Pulmonary artery endothelial cell (primary cell): Measurements from ENCODE around the gene IPCEF1. TPM values are rescaled to one million over a fixed set of nuclear protein-coding genes. Genes with fewer than 3 reads are reported as not detected.
"Not testable (repeated sequence)": the region's sequence is repeated elsewhere in the genome, so short reads cannot be mapped to it uniquely, and the experiment has no call there.

Experiments
- DNase-seq: peaks from one replicate; pipeline ENCODE4 v3.0.0-alpha.2; 2011; ENCODE audit warnings: low read depth, low spot score
- total RNA-seq: library from RNA; depleted of rRNA; stranded (reverse); fragments of >200 nt; gene quantifications from 2 replicates; pipeline ENCODE4 v1.2.3, GENCODE V29; 2014

IPCEF1 gene
- total RNA-seq, 1 donor from 2014 or later: under 0.01 TPM

- no peak for DNase-seq
These were observed 19.1 kb downstream of the IPCEF1 start for GRCh38 chr6:154337406-154338005.

GRCh38 chr6:154334147-154334546 is 22.5 kb downstream of the IPCEF1 start:
- DNase-seq: not testable (repeated sequence)

DNA sequence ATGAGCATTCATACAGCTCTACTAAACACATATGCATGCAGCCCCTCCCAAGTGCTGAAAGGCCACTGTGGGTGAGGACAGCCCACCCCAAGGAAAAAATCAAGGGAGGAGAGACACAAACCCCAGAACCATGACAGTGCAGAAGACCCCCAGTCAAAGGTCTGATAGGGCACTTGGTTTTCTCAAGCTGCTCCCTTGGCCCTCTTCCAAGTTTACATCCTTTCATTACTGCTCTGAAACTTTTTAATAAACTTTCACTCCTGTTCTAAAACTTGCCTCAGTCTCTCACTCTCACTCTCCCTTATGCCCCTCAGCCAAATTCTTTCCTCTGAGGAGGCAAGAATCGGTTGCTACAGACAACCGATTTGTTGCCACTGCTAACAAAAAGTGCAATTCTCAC is 24.9 kb downstream of the IPCEF1 start:
- DNase-seq: no peak

DNA sequence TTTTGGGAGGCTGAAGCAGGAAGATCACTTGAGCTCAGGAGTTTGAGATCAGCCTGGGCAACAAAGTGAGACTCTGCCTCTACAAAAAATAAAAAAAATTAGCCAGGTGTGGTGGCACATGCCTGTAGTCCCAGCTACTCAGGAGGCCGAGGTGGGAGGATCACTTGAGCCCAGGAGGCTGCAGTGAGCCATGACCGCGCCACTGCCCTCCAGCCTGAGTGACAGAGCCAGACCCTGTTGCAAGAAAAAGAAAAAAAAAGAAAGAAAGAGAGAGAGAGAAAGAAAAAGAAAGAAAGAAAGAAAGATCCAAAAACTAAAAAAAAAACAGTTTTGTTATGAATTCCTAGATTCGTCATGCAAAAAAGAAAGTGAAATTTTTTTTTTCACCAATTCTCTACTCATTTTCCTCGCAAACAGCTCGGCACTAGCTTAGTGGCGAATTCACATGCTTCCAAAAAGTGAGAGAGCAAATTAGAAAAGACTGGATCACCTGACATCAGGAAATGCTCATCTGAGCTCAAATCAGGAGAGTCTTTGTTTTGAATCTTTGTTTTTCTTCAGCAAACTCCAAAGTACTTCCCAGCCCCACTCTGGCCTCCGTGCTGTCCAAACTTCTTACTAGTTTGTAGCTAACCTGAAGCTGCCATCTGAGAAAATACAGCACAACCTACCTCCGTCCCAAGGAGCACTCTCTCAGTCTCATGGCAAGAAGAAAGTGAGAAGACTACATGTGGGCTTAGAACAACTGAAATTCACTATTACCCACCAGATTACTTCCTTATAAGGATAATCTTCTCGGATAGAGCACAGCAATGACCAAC is 27.0 kb downstream of the IPCEF1 start:
- DNase-seq: no peak

- DNase-seq: not testable (repeated sequence)
These were observed 29.3 kb downstream of the IPCEF1 start for GRCh38 chr6:154327313-154327712.

GRCh38 chr6:154325142-154325541 is 31.5 kb downstream of the IPCEF1 start:
- no peak for DNase-seq

GRCh38 chr6:154320181-154320580 is 36.4 kb downstream of the IPCEF1 start:
- no peak for DNase-seq

DNA sequence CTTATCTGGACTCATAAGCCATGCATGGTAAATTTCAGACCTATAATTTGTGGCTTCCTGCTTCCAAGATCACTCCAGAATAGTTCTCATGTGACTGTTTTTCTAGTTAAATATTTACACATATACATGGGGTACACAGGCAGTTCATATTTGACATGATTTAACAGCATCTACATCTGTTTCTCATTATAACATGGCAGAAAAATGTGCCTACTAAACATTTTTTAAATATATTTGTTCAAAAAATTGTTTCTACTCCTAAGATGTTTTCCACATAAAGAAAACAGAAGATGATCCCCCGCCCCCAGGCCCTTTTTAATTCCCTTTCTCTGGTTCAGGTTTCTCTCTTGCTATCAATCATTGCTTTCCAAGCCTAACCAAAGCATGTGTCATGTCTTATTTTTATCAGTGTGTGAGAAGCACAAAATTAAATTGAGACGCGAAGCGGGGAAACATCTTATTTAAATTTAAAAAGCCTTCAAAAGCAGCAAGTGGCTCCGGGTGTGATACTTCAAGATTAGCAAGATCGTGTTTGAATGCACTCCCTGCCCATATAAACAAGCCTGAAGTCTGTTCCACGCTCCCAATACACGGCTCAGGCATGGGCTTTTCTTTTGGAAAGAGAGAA is 37.3 kb downstream of the IPCEF1 start:
- no peak for DNase-seq

GRCh38 chr6:154318721-154319120 is 37.9 kb downstream of the IPCEF1 start:
- no peak for DNase-seq

DNA sequence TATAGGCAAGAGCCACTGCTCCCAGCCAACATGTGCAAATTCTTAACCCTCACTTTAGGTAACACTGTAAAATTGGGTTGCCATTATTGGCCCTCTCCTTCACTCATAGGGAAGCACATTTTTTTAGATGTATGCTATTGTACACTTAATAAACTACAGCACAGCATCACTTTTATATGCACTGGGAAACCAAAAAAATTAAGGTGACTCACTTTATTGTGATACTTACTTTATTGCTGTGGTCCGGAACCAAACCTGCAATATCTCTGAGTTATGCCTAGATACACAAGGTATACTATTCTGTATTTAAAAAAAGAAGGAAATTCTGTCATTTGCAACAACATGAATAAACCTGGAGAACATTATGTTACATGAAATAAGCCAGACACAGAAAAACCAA is 40.5 kb downstream of the IPCEF1 start:
- no peak for DNase-seq

DNA sequence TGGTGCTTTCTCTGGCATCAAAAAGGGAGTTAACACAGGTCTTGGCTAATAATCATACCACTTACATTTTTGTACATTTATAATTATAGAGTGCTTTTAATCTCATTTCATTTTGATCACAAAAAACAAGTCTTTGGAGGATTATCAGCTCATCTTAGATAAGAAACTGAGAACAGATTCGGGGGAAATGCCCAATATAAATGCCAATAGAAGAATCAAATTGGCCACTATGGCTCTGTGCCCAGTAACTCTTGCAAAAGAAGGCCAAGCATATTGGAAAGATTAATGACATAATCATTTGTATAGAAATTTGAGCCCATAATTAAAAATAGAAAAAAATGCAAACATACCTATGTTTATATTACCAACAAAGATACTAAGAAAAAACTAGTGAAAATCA is 42.5 kb downstream of the IPCEF1 start:
- no peak for DNase-seq

DNA sequence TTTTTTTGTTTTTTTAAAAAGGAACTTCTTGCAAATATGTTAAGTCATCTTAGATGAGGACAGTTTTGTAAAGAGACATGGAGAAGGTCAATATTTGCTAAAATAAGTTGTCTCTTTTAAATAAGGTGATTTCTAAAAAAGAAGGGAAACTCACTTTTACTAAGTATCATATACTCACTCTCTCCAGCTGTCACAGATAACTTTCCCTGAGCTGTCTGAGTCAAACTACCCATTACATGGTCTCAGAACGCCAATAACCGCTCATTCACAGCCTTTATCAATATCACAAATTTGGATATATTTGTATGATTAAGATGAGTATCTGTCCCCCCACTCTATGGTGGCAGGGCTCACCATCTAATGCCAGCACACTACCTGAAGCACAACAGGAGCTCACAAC is 47.6 kb downstream of the IPCEF1 start:
- DNase-seq: no peak

DNA sequence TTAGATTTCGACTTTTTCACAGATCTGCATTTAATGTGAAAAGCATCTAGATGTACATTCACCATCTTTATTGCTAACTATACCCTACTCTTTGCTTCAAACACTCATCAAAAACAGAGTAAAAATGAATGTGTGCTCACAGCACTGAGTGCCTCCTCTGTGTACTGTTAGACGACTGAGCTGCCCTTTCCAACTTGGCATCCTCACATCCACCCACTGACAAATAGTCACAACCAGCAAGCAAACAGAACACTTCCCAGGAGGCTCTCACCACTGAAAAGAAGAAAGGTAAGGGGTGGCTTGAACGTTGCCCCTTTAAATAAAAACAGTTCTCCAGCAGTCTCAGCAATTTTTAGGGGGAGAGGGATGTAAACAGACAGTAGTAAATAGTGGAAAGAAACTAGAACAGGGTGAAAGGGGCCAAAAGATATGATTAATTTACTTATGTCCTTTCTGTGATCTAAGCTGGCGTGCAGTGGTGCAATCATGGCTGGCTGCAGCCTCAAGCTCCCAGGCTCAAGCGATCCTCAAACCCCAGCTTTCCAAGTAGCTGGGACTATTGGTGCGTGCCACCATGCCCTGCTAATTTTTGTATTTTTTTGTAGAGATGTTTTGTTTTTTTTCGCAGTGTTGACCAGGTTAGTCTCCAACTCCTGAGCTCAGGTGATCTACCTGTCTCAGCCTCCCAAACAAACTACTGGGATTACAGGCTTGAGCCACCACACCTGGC is 48.7 kb downstream of the IPCEF1 start:
- no peak for DNase-seq

- DNase-seq: not testable (repeated sequence)
These were observed 49.5 kb downstream of the IPCEF1 start for GRCh38 chr6:154307147-154307546.

- no peak for DNase-seq
These were observed 49.9 kb downstream of the IPCEF1 start for GRCh38 chr6:154306696-154307095.

GRCh38 chr6:154304191-154304590 is 52.4 kb downstream of the IPCEF1 start:
- no peak for DNase-seq

DNA sequence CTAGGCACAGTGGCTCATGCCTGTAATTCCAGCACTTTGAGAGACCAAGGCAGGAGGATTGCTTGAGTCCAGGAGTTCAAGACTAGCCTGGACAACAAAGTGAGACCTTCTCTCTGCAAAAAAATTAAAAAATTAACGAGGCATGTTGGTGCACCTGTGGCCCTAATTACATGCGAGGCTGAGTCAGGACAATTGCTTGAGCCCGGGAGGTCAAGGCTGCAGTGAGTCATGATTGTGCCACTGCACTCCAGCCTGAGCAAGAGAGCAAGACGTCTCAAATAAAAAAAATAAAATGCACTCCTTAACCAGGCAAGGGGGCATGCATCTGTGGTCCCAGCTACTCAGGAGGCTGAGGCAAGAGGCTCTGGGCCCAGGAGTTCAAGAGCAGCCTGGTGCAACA is 53.0 kb downstream of the IPCEF1 start:
- not testable (repeated sequence) for DNase-seq

GRCh38 chr6:154301839-154302752 is 54.5 kb downstream of the IPCEF1 start:
- DNase-seq: no peak

GRCh38 chr6:154301086-154301625 is 55.4 kb downstream of the IPCEF1 start:
- DNase-seq: no peak

DNA sequence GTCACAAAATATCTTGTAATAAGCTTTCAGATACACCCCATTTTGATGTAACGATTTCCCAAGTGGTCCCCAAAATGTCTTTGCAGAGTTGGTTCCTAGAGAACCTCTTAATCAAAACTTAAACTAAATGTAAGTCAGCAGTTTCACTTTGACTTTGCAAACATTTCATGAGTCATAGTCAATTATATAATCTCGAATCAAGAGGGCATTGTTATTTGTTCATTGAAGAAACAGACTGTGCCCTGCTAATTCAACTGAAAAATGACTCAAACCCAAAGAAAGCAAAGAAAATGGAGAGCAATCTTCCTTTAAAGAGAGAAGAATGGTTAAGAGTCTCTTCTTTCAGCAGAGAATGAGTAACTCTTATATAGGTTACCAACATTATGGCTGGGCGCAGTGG is 58.3 kb downstream of the IPCEF1 start:
- peak; percentile 13 for DNase-seq

DNA sequence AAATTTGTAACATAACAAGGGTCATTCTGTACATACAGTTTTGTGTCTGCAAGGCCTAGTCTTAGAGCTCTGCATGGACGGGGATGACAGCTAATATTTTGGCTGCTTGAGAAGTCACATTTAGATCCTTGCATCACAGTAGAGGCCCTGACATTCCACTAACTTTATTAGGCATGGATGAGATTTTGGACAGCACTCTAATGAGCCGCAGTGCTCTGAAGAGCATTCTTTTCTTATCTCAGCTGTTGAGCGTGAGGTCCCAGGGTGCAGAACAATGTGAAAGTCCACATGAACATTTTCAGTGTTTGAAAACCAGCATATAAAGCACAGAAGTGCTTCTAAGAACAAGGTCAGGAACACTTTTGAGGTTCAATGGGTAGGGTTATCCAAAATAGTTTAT is 58.9 kb downstream of the IPCEF1 start:
- no peak for DNase-seq
